IMR-90 (cell line): ENCODE measurements around the gene ALX4. TPM values are rescaled to one million over a fixed set of nuclear protein-coding genes. Genes with fewer than 3 reads are reported as not detected.

Experiments used
- ATAC-seq: fragments of 200-7000 bp; cut with Tn5 transposase; 2 replicates; pipeline ENCODE4 v1.9.1; 2020; ENCODE audit warnings: low read depth, mild to moderate bottlenecking, moderate library complexity
- BruUV-seq: library from RNA; stranded (reverse); fragments of 400-500 nt; replicated peaks from 2 replicates; lab custom pipeline; 2021; lab: Mats Ljungman, UMichigan
- CTCF ChIA-PET: fragments of 300-600 bp; formaldehyde crosslinking; extraction: SDS; loops from one replicate; lab custom pipeline; 2021; ENCODE audit warnings: antibody characterized with exemption; lab: Yijun Ruan, JAX
- POLR2A ChIA-PET: fragments of 300-600 bp; sonication (Branson Sonifier 250); formaldehyde crosslinking; loops from one replicate; lab custom pipeline; 2022; ENCODE audit warnings: antibody characterized with exemption; ENCODE audit not compliant: unreplicated experiment; lab: Charles Lee
- DNase-seq: peaks from one replicate; pipeline ENCODE4 v3.0.0; 2013
- H2AFZ ChIP-seq: replicated peaks from 2 replicates; pipeline ENCODE3; 2013; ENCODE audit warnings: low read length, mild to moderate bottlenecking; ENCODE audit not compliant: poor library complexity
- H2AK5ac ChIP-seq: 2 replicates; pipeline ENCODE4 v1.6.1; 2013; ENCODE audit warnings: low read depth, low read length, inconsistent platforms
- H2AK9ac ChIP-seq: replicated peaks from 2 replicates; pipeline ENCODE3; 2013; ENCODE audit warnings: mild to moderate bottlenecking, low read depth, low read length, moderate library complexity; ENCODE audit not compliant: poor library complexity
- H2BK120ac ChIP-seq: 2 replicates; pipeline ENCODE4 v1.6.1; 2013; ENCODE audit warnings: low read depth, low read length, inconsistent platforms
- H2BK15ac ChIP-seq: 3 replicates; pipeline ENCODE4 v1.6.1; 2013; ENCODE audit warnings: low read depth, low read length, inconsistent platforms
- H2BK20ac ChIP-seq: 2 replicates; pipeline ENCODE4 v1.6.1; 2013; ENCODE audit warnings: low read depth, mild to moderate bottlenecking, inconsistent platforms, low read length, moderate library complexity
- H2BK5ac ChIP-seq: 2 replicates; pipeline ENCODE4 v1.6.1; 2013; ENCODE audit warnings: mild to moderate bottlenecking, low read depth, low read length, inconsistent platforms; ENCODE audit not compliant: poor library complexity, severe bottlenecking
- H3K14ac ChIP-seq: replicated peaks from 2 replicates; pipeline ENCODE4 v1.6.1; 2013; ENCODE audit warnings: low read depth, low read length, inconsistent platforms
- H3K18ac ChIP-seq: 2 replicates; pipeline ENCODE4 v1.6.1; 2013; ENCODE audit warnings: low read depth, low read length, control low read depth
- H3K23ac ChIP-seq: 2 replicates; pipeline ENCODE4 v1.6.1; 2013; ENCODE audit warnings: low read depth, low read length, inconsistent platforms
- H3K27ac ChIP-seq: 2 replicates; pipeline ENCODE4 v1.5.1; 2013; ENCODE audit warnings: mild to moderate bottlenecking, control low read depth, low read length; ENCODE audit not compliant: insufficient read depth
- H3K27me3 ChIP-seq: 2 replicates; pipeline ENCODE4 v1.6.1; 2013; ENCODE audit warnings: low read length; ENCODE audit not compliant: control insufficient read depth, insufficient read depth
- H3K36me3 ChIP-seq: 2 replicates; pipeline ENCODE4 v1.6.1; 2013; ENCODE audit warnings: low read length, mixed read lengths; ENCODE audit not compliant: control insufficient read depth, insufficient read depth
- H3K4ac ChIP-seq: 2 replicates; pipeline ENCODE4 v1.6.1; 2013; ENCODE audit warnings: low read depth, low read length, inconsistent platforms
- H3K4me1 ChIP-seq: 2 replicates; pipeline ENCODE4 v1.6.1; 2013; ENCODE audit warnings: low read length, mixed read lengths; ENCODE audit not compliant: control insufficient read depth, insufficient read depth
- H3K4me2 ChIP-seq: 2 replicates; pipeline ENCODE4 v1.6.1; 2013; ENCODE audit warnings: low read depth, mild to moderate bottlenecking, control low read depth, low read length, moderate library complexity
- H3K4me3 ChIP-seq: 2 replicates; pipeline ENCODE4 v1.5.1; 2013; ENCODE audit warnings: low read depth, mild to moderate bottlenecking, control low read depth, low read length, moderate library complexity; ENCODE audit not compliant: insufficient read depth
- H3K56ac ChIP-seq: 2 replicates; pipeline ENCODE4 v1.6.1; 2013; ENCODE audit warnings: low read length, inconsistent platforms; ENCODE audit not compliant: insufficient read depth; ENCODE audit errors: extremely low read depth
- H3K79me1 ChIP-seq, 2 experiments: 2 replicates each; pipeline ENCODE4 v1.6.1; 2013; ENCODE audit warnings: low read length in 2 of 2, inconsistent platforms in 1 of 2, low read depth in 1 of 2
- H3K9ac ChIP-seq: 2 replicates; pipeline ENCODE4 v1.6.1; 2013; ENCODE audit warnings: low read depth, low read length, control low read depth
- H3K9me1 ChIP-seq: 2 replicates; pipeline ENCODE4 v1.6.1; 2013; ENCODE audit warnings: low read length, inconsistent platforms; ENCODE audit not compliant: insufficient read depth
- H3K9me3 ChIP-seq: 2 replicates; pipeline ENCODE4 v1.6.1; 2013; ENCODE audit warnings: low read length; ENCODE audit not compliant: control insufficient read depth, insufficient read depth
- H4K20me1 ChIP-seq: 2 replicates; pipeline ENCODE4 v1.6.1; 2013; ENCODE audit warnings: low read length, inconsistent platforms; ENCODE audit not compliant: insufficient read depth
- H4K5ac ChIP-seq: 2 replicates; pipeline ENCODE4 v1.6.1; 2013; ENCODE audit warnings: mild to moderate bottlenecking, low read depth, low read length, control low read depth
- H4K8ac ChIP-seq, 2 experiments: 2 replicates each; pipeline ENCODE4 v1.6.1; 2013; ENCODE audit warnings: low read depth in 2 of 2, low read length in 2 of 2, control low read depth in 1 of 2, inconsistent platforms in 1 of 2
- H4K91ac ChIP-seq: 2 replicates; pipeline ENCODE4 v1.6.1; 2013; ENCODE audit warnings: low read depth, low read length, inconsistent platforms; ENCODE audit not compliant: insufficient read depth
- BHLHE40 ChIP-seq: fragments of 150-350 bp; IDR thresholded peaks from 2 replicates; pipeline ENCODE4 v1.6.1; 2016; ENCODE audit warnings: mild to moderate bottlenecking, low read depth, low read length
- CEBPB ChIP-seq: IDR thresholded peaks from 2 replicates; pipeline ENCODE4 v1.6.1; 2012; ENCODE audit warnings: low read depth, low read length, improper control_type of control experiment
- CHD1 ChIP-seq: IDR thresholded peaks from 2 replicates; pipeline ENCODE4 v1.6.1; 2012; ENCODE audit warnings: low read depth, low read length, improper control_type of control experiment
- NFE2L2 ChIP-seq: fragments of 150-350 bp; IDR thresholded peaks from 2 replicates; pipeline ENCODE4 v1.6.1; 2016; ENCODE audit warnings: low read depth, mild to moderate bottlenecking, low read length
- RFX5 ChIP-seq: IDR thresholded peaks from 2 replicates; pipeline ENCODE4 v1.8.0; 2012; ENCODE audit warnings: low read depth, mild to moderate bottlenecking, low read length, moderate library complexity
- WGBS, 2 experiments: methylation state at CpG; one replicate each; pipeline versions ENCODE4 v1.1.5 to v1.1.7; 2013; ENCODE audit warnings: missing lambda C conversion rate in 2 of 2; ENCODE audit not compliant: insufficient read length in 1 of 2; ENCODE audit errors: extremely low coverage in 2 of 2; 5-methylcytosine and 5-hydroxymethylcytosine counted together
- dilution Hi-C: fragments of 300-500 bp; cut with HindIII; formaldehyde crosslinking; loops from one replicate; pipeline ENCODE4 v1.14.3; 2018; ENCODE audit warnings: low sequenced_read_pairs; ENCODE audit not compliant: unreplicated experiment
- in situ Hi-C: fragments of 300-500 bp; cut with MboI; formaldehyde crosslinking; loops from 3 replicates; pipeline ENCODE4 v1.14.3; 2019; ENCODE audit warnings: low sequenced_read_pairs, inconsistent platforms, mixed read lengths
- intact Hi-C: fragments of 100-400 bp; cut with micrococcal nuclease; formaldehyde crosslinking; loops from 2 replicates; pipeline ENCODE4 v1.10.0; 2022
- polyA plus RNA-seq, 3 experiments: library from polyadenylated mRNA; depleted of rRNA; stranded (reverse); fragments of >200 nt; gene quantifications; 2 replicates each; pipeline ENCODE4 v1.2.3, GENCODE V29; 2012; ENCODE audit warnings: low replicate concordance in 1 of 3
- total RNA-seq: library from RNA; depleted of rRNA; stranded (reverse); fragments of >200 nt; gene quantifications from 2 replicates; pipeline ENCODE4 v1.2.3, GENCODE V29; 2012
- TF ChIP-seq, protein P1 (sequence below): fragments of 150-350 bp; IDR thresholded peaks from 2 replicates; pipeline ENCODE4 v1.6.1; 2016; ENCODE audit warnings: low read depth, mild to moderate bottlenecking, low read length, moderate library complexity, borderline replicate concordance

Gene ALX4
- total and polyA plus RNA-seq, 2 of the 4 experiments (the other 2 are of a cell fraction) = not detected

DNA sequence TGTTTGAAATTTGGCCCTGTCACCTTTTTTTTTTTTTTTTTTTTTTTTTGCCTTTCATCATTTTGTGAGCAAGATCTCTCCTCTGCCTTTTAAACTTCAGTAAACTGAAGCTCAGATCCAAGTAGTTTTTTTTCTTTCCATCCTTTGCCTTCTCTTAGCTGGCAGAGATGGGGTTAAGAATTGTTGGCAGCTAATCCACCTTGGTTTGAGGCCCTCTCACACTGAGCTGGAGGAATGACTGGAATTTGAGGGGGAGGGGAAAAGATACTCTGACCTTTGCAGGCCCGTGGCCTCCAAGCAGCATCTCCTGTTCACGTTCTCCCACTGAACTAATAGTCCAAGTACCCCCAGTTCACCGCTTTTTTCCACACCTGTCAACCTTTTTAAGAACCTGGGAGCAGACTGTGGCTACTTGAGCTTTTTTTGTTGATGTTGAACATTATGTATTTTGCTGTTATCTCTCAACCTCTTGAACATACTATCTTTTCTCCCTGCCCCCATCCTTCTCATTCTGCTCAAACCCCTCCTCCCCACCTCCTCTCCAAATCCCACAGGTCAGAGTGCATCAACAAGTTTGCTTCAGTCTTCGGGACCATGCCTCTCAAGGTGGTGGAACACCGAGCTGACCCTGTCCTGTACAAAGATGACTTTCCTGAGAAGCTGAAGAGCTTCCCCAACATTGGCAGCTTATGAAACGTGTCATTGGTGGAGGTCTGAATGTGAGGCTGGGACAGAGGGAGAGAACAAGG, 66.2 kb downstream of the ALX4 start (continued):
- TF ChIP-seq, protein P1, sequence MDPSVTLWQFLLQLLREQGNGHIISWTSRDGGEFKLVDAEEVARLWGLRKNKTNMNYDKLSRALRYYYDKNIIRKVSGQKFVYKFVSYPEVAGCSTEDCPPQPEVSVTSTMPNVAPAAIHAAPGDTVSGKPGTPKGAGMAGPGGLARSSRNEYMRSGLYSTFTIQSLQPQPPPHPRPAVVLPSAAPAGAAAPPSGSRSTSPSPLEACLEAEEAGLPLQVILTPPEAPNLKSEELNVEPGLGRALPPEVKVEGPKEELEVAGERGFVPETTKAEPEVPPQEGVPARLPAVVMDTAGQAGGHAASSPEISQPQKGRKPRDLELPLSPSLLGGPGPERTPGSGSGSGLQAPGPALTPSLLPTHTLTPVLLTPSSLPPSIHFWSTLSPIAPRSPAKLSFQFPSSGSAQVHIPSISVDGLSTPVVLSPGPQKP = no peak

DNA sequence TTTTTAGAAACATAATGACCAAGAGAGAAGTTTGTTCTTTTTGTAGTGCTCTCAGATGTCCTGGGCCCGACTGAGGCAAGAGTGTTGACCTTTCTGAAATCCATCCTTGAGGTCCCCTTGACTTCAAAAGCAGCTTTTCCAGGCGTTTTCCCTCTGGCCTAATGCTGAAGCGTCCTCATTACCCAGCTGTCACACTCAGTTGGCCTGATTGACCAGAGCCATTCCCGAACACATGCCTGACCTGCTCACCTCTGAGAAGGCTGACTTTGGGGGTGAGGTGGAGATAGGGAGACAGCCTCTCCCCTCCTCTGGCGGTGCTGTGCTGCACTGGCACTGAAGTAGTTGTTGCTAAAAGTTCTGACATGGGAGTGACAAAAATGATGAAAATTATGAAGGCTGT, 66.9 kb downstream of the ALX4 start:
- Histone ChIP-seq H2BK15ac (peak overlapping the region; percentile 77; the same call in 1 of the 3 replicates), H4K91ac (peak overlapping the region; percentile 95), H3K36me3 (0 out of 2 replicates have a peak, but pooled peaks cover 4% of the 10 kb centered on the region), H3K9ac (no peak overlapping the region), H3K4ac (peak overlapping the region; percentile 97), H3K9me3 (no peaks in the 10 kb centered on the region), H4K8ac (peak overlapping the region; percentile 60 to 74; a peak in 3 of 4 replicates), H3K79me1 (peaks cover 0 to 11% of the 10 kb centered on the region in 2 experiments; a peak in 2 of 4 replicates), H3K23ac (peak overlapping the region; percentile 90), H2AK5ac (peak overlapping the region; percentile 94), H2AFZ (peak overlapping the region; percentile 72), H3K4me3 (no peak overlapping the region), H4K20me1 (no peaks in the 10 kb centered on the region), H2AK9ac (peak overlapping the region; percentile 75), H3K4me1 (peaks cover 26% of the 10 kb centered on the region), H3K18ac (peak overlapping the region; percentile 25), H2BK5ac (peak overlapping the region; percentile 68), H3K4me2 (no peak overlapping the region), H3K14ac (peak overlapping the region; percentile 90), H2BK20ac (peak overlapping the region; percentile 96), H3K27me3 (no peaks in the 10 kb centered on the region), H3K56ac (peak overlapping the region; percentile 26; the same call in 1 of the 2 replicates), H4K5ac (peak overlapping the region; percentile 20), H2BK120ac (peak overlapping the region; percentile 96), H3K9me1 (peaks cover 11% of the 10 kb centered on the region), H3K27ac (peak overlapping the region; percentile 34)
- TF ChIP-seq BHLHE40 (no peak), NFE2L2 (no peak), CHD1 (no peak), CEBPB (no peak), RFX5 (no peak)
- TF ChIP-seq, protein P1 = no peak
- in situ Hi-C loops (no loop called here), dilution Hi-C loops (no loop called here), intact Hi-C loops (no loop called here)
- ATAC-seq (peak; percentile 33; the same call in 1 of the 2 replicates), DNase-seq (no peak)
- no CpG with 5 or more reads among the region's 5 CpGs for WGBS, 2 experiments
- no TSS peak for BruUV-seq
- POLR2A ChIA-PET = no interaction called here
- CTCF ChIA-PET = interaction anchor here (1.0 kb wide), 1 partner anchor 43 kb away, joined by 4 read pairs; no protein-coding TSS in a partner anchor
